ENCODE data around the gene CCDC57.

- no peak for TF ChIP-seq FOS (IDR thresholded peaks at IDR 0.05; ENCODE audit: low read depth, low read length)
- TF ChIP-seq, protein P1, sequence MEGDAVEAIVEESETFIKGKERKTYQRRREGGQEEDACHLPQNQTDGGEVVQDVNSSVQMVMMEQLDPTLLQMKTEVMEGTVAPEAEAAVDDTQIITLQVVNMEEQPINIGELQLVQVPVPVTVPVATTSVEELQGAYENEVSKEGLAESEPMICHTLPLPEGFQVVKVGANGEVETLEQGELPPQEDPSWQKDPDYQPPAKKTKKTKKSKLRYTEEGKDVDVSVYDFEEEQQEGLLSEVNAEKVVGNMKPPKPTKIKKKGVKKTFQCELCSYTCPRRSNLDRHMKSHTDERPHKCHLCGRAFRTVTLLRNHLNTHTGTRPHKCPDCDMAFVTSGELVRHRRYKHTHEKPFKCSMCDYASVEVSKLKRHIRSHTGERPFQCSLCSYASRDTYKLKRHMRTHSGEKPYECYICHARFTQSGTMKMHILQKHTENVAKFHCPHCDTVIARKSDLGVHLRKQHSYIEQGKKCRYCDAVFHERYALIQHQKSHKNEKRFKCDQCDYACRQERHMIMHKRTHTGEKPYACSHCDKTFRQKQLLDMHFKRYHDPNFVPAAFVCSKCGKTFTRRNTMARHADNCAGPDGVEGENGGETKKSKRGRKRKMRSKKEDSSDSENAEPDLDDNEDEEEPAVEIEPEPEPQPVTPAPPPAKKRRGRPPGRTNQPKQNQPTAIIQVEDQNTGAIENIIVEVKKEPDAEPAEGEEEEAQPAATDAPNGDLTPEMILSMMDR (conservative IDR thresholded peaks at IDR 0.05; ENCODE audit: low read depth, low read length) = no peak
- no peak for TF ChIP-seq RCOR1 (IDR thresholded peaks at IDR 0.05; ENCODE audit: insufficient replicate concordance, low read length)
- TF ChIP-seq RAD21 (IDR thresholded peaks at IDR 0.05; ENCODE audit: low read length) = no peak
- TF ChIP-seq, protein P2, sequence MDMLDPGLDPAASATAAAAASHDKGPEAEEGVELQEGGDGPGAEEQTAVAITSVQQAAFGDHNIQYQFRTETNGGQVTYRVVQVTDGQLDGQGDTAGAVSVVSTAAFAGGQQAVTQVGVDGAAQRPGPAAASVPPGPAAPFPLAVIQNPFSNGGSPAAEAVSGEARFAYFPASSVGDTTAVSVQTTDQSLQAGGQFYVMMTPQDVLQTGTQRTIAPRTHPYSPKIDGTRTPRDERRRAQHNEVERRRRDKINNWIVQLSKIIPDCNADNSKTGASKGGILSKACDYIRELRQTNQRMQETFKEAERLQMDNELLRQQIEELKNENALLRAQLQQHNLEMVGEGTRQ (IDR thresholded peaks at IDR 0.05; ENCODE audit: low read depth, low read length) = no peak
- TF ChIP-seq POLR2A (IDR thresholded peaks at IDR 0.05; ENCODE audit: low read depth, low read length) = no peak
Measured at GRCh38 chr17:82097919-82098168, 114.8 kb downstream of the CCDC57 start.

Data from IMR-90 (cell line).